ENCODE measurements around the gene ADAMTS2. TPM values are rescaled to one million over a fixed set of nuclear protein-coding genes. Genes with fewer than 3 reads are reported as not detected.

The ADAMTS2 gene
- total RNA-seq, 3 donors from 2014 or later (not counting 1 experiment from before 2014, with no cell fraction given): 0.28 TPM; not detected in 2

DNA sequence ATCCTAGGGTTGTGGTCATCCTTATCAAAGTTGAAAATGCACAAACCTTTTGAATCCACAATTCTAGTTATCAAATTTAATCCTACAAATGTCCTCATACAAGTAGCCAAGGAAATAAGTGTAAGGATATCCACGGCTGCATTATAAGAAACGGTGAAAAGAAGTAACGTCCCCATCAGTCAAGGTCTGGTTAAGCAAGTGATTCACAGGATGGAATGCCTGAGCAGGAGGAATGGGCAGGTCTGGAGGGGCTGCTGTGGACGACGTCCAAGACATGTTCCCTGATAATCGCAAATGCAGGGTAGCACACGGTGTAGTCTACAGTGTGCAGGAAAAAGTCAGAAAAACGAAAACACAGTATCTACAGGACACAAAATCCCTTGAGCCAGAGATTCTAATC is 118.6 kb downstream of the ADAMTS2 start:
- H3K27ac Mint-ChIP-seq: no peak overlapping the region
- H3K4me1 Mint-ChIP-seq: no peaks in the 10 kb centered on the region
- H3K27me3 Mint-ChIP-seq (ENCODE audit: low read depth in 2 of 2): peaks cover 0 to 5% of the 10 kb centered on the region in 2 donors
- H3K4me1 ChIP-seq (ENCODE audit: control insufficient read depth, insufficient read depth, low read length): no peaks in the 10 kb centered on the region
- ATAC-seq (no peak), DNase-seq (no peak)
- H3K27ac ChIP-seq (ENCODE audit: low read length): no peak overlapping the region
- no peaks in the 10 kb centered on the region for H3K36me3 Mint-ChIP-seq
- TF ChIP-seq, protein P1, sequence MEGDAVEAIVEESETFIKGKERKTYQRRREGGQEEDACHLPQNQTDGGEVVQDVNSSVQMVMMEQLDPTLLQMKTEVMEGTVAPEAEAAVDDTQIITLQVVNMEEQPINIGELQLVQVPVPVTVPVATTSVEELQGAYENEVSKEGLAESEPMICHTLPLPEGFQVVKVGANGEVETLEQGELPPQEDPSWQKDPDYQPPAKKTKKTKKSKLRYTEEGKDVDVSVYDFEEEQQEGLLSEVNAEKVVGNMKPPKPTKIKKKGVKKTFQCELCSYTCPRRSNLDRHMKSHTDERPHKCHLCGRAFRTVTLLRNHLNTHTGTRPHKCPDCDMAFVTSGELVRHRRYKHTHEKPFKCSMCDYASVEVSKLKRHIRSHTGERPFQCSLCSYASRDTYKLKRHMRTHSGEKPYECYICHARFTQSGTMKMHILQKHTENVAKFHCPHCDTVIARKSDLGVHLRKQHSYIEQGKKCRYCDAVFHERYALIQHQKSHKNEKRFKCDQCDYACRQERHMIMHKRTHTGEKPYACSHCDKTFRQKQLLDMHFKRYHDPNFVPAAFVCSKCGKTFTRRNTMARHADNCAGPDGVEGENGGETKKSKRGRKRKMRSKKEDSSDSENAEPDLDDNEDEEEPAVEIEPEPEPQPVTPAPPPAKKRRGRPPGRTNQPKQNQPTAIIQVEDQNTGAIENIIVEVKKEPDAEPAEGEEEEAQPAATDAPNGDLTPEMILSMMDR (IDR thresholded peaks at IDR 0.05): no peak
- no peaks in the 10 kb centered on the region for H3K36me3 ChIP-seq (ENCODE audit: control insufficient read depth, insufficient read depth, low read length)
- no peak overlapping the region for H3K4me3 ChIP-seq (ENCODE audit: low read length)
- peaks cover 3% of the 10 kb centered on the region for H3K9me3 ChIP-seq (ENCODE audit: control insufficient read depth, insufficient read depth, low read length)
- H3K27me3 ChIP-seq (ENCODE audit: control insufficient read depth, insufficient read depth, low read length): no peaks in the 10 kb centered on the region
- 87% methylated on average over 7 of the region's 8 CpGs for WGBS (ENCODE audit: insufficient coverage)
- peaks cover 0 to 5% of the 10 kb centered on the region in 2 donors for H3K9me3 Mint-ChIP-seq
- intact Hi-C loops (cut with micrococcal nuclease): no loop called here
- H3K4me3 Mint-ChIP-seq: no peak overlapping the region

DNA sequence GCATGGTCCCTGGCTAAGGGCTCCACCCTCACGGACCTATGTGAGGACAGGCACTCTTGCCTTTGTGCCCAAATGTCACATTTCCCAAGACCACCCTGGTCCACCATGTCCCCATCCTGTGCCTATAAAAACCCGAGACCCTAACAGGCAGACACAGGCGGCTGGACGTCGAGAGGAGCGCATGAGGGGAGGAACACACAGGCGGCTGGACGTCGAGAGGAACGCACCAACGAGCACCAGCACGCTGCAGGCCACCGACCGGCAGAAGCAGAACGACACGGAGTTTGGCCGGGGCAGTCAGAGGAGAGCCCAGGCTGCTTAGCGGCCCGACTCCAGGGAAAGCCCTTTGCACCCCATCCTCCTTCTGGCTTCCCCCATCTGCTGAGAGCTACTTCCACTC is 119.9 kb downstream of the ADAMTS2 start:
- H3K4me1 Mint-ChIP-seq: no peaks in the 10 kb centered on the region
- WGBS (ENCODE audit: insufficient coverage): 93% methylated on average over 19 of the region's 19 CpGs
- Histone ChIP-seq H3K4me3 (ENCODE audit: low read length) (no peak overlapping the region), H3K27ac (ENCODE audit: low read length) (no peak overlapping the region), H3K4me1 (ENCODE audit: control insufficient read depth, insufficient read depth, low read length) (no peaks in the 10 kb centered on the region), H3K36me3 (ENCODE audit: control insufficient read depth, insufficient read depth, low read length) (no peaks in the 10 kb centered on the region), H3K27me3 (ENCODE audit: control insufficient read depth, insufficient read depth, low read length) (no peaks in the 10 kb centered on the region), H3K9me3 (ENCODE audit: control insufficient read depth, insufficient read depth, low read length) (peaks cover 3% of the 10 kb centered on the region)
- TF ChIP-seq, protein P1 (IDR thresholded peaks at IDR 0.05): no peak
- H3K4me3 Mint-ChIP-seq: no peak overlapping the region
- intact Hi-C loops (cut with micrococcal nuclease): no loop called here
- DNase-seq (no peak), ATAC-seq (no peak)
- no peak overlapping the region for H3K27ac Mint-ChIP-seq
- H3K36me3 Mint-ChIP-seq: no peaks in the 10 kb centered on the region
- peaks cover 0 to 5% of the 10 kb centered on the region in 2 donors for H3K27me3 Mint-ChIP-seq (ENCODE audit: low read depth in 2 of 2)
- H3K9me3 Mint-ChIP-seq: peaks cover 0 to 5% of the 10 kb centered on the region in 2 donors

DNA sequence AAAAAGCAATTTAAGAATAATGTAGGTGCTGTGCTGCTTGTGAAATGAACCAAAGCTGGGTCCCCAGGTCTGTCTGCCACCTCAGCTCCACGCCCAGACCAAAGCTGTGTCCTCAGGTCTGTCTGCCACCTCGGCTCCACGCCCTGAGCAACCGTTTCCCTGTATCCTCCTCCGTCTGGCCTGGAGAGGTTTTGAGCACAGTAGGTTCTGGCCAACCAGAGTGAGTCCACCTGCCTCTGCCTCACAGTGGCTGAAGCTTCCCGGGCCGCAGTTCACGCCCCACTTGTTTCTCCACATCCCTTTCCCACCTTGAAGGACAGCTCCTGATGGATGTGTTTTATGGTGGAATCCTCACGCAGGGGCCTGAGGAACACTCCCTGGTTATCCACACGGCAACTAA is 120.5 kb downstream of the ADAMTS2 start:
- H3K4me3 ChIP-seq (ENCODE audit: low read length): no peak overlapping the region
- no peak overlapping the region for H3K27ac ChIP-seq (ENCODE audit: low read length)
- DNase-seq: no peak
- no peaks in the 10 kb centered on the region for H3K27me3 ChIP-seq (ENCODE audit: control insufficient read depth, insufficient read depth, low read length)
- ATAC-seq: no peak
- 93% methylated on average over 10 of the region's 10 CpGs for WGBS (ENCODE audit: insufficient coverage)
- peaks cover 3% of the 10 kb centered on the region for H3K9me3 ChIP-seq (ENCODE audit: control insufficient read depth, insufficient read depth, low read length)
- intact Hi-C loops (cut with micrococcal nuclease): no loop called here
- no peaks in the 10 kb centered on the region for H3K36me3 ChIP-seq (ENCODE audit: control insufficient read depth, insufficient read depth, low read length)
- Mint-ChIP-seq H3K9me3 (peaks cover 0 to 5% of the 10 kb centered on the region in 2 donors), H3K36me3 (no peaks in the 10 kb centered on the region), H3K4me3 (no peak overlapping the region), H3K4me1 (no peaks in the 10 kb centered on the region), H3K27ac (no peak overlapping the region), H3K27me3 (ENCODE audit: low read depth in 2 of 2) (peaks cover 0 to 5% of the 10 kb centered on the region in 2 donors)
- TF ChIP-seq, protein P1 (IDR thresholded peaks at IDR 0.05): no peak
- H3K4me1 ChIP-seq (ENCODE audit: control insufficient read depth, insufficient read depth, low read length): no peaks in the 10 kb centered on the region

DNA sequence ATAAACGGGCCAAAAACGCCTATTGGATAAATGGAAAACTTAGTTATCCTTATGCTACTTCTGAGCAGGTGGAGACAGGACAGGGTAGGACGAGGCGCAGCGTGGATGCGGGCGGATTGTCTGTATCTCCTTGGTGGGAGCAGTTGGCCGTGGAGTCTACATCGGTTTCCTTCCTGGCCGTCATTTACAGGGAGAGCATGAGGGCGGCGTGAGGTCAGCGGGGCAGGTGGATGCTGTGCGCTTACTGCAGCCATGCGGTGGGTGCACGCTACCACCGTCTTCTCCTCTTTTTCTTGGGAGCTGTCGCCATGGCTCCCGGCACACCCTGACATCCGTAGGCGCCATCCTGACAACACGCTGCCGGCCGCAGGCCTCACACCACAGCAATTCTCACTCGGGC is 121.3 kb downstream of the ADAMTS2 start:
- no peaks in the 10 kb centered on the region for H3K36me3 ChIP-seq (ENCODE audit: control insufficient read depth, insufficient read depth, low read length)
- ATAC-seq (no peak), DNase-seq (no peak)
- no peaks in the 10 kb centered on the region for H3K4me1 ChIP-seq (ENCODE audit: control insufficient read depth, insufficient read depth, low read length)
- WGBS (ENCODE audit: insufficient coverage): 96% methylated on average over 25 of the region's 25 CpGs
- peaks cover 3% of the 10 kb centered on the region for H3K9me3 ChIP-seq (ENCODE audit: control insufficient read depth, insufficient read depth, low read length)
- Mint-ChIP-seq H3K36me3 (no peaks in the 10 kb centered on the region), H3K4me1 (no peaks in the 10 kb centered on the region), H3K9me3 (peaks cover 0 to 5% of the 10 kb centered on the region in 2 donors), H3K4me3 (no peak overlapping the region), H3K27me3 (ENCODE audit: low read depth in 2 of 2) (peaks cover 0 to 5% of the 10 kb centered on the region in 2 donors), H3K27ac (no peak overlapping the region)
- TF ChIP-seq, protein P1 (IDR thresholded peaks at IDR 0.05): no peak
- no peaks in the 10 kb centered on the region for H3K27me3 ChIP-seq (ENCODE audit: control insufficient read depth, insufficient read depth, low read length)
- intact Hi-C loops (cut with micrococcal nuclease): no loop called here
- no peak overlapping the region for H3K27ac ChIP-seq (ENCODE audit: low read length)
- no peak overlapping the region for H3K4me3 ChIP-seq (ENCODE audit: low read length)

All from natural killer cell (primary cell).